GM12878 (cell line): Measurements from ENCODE around the gene ZDHHC14. TPM values are rescaled to one million over a fixed set of nuclear protein-coding genes. Genes with fewer than 3 reads are reported as not detected.

Experiments used
- ATAC-seq: fragments of 200-7000 bp; cut with Tn5 transposase; 3 replicates; pipeline ENCODE4 v1.9.1; 2020; ENCODE audit warnings: mild to moderate bottlenecking, moderate library complexity
- BruUV-seq: library from RNA; stranded (reverse); fragments of 400-500 nt; replicated peaks from 2 replicates; lab custom pipeline; 2021; lab: Mats Ljungman, UMichigan
- CTCF ChIA-PET: fragments of 300-600 bp; sonication (Branson Sonifier 250); formaldehyde crosslinking; extraction: SDS; loops from one replicate; lab custom pipeline; 2021; ENCODE audit warnings: inconsistent platforms; lab: Yijun Ruan, JAX
- POLR2A ChIA-PET: fragments of 350-600 bp; formaldehyde crosslinking; extraction: SDS; loops from one replicate; lab custom pipeline; 2021; ENCODE audit warnings: inconsistent platforms; lab: Charles Lee
- RAD21 ChIA-PET: fragments of 300-600 bp; sonication (Branson Sonifier 250); formaldehyde crosslinking; loops from one replicate; lab custom pipeline; 2023; ENCODE audit warnings: antibody characterized with exemption; ENCODE audit not compliant: unreplicated experiment; lab: Charles Lee
- SMC1A ChIA-PET: fragments of 300-600 bp; sonication (Branson Sonifier 250); formaldehyde crosslinking; loops from one replicate; lab custom pipeline; 2023; ENCODE audit not compliant: unreplicated experiment, uncharacterized antibody; lab: Charles Lee
- DNase-seq: peaks from one replicate; pipeline ENCODE4 v3.0.0-alpha.2; 2011; ENCODE audit warnings: low read depth, low spot score
- FAIRE-seq: peaks from 3 replicates; lab custom pipeline; 2011; peaks lifted over from hg19 to GRCh38; lab: Jason Lieb, UNC
- H2AFZ ChIP-seq: 2 replicates; pipeline ENCODE4 v1.6.0; 2011; ENCODE audit warnings: low read depth, low read length, control low read depth; ENCODE audit not compliant: control insufficient read depth
- H3K27ac ChIP-seq: 2 replicates; pipeline ENCODE4 v1.5.1; 2011; ENCODE audit warnings: control low read depth; ENCODE audit not compliant: control insufficient read depth, insufficient read depth
- H3K27me3 ChIP-seq, 2 experiments: replicated peaks in 1 of 2; 2 replicates each; pipeline versions ENCODE4 v1.6.0 to v1.6.1; 2011; ENCODE audit warnings: low read length in 1 of 2; ENCODE audit not compliant: control insufficient read depth in 2 of 2, insufficient read depth in 2 of 2
- H3K36me3 ChIP-seq, 2 experiments: 2 replicates each; pipeline ENCODE4 v1.5.1; 2011; ENCODE audit warnings: low read length in 1 of 2; ENCODE audit not compliant: control insufficient read depth in 2 of 2, insufficient read depth in 2 of 2
- H3K4me1 ChIP-seq: 2 replicates; pipeline ENCODE4 v1.6.1; 2011; ENCODE audit warnings: mild to moderate bottlenecking, low read length, moderate library complexity, mixed read lengths; ENCODE audit not compliant: control insufficient read depth, insufficient read depth
- H3K4me2 ChIP-seq: 2 replicates; pipeline ENCODE4 v1.6.0; 2011; ENCODE audit warnings: control low read depth; ENCODE audit not compliant: control insufficient read depth, insufficient read depth
- H3K4me3 ChIP-seq: fragments of 200-600 bp; sonication (generic); 2 replicates; pipeline ENCODE4 v1.5.1; 2016
- H3K79me2 ChIP-seq: 2 replicates; pipeline ENCODE4 v1.6.0; 2011; ENCODE audit warnings: low read length; ENCODE audit not compliant: control insufficient read depth, insufficient read depth
- H3K9ac ChIP-seq: 2 replicates; pipeline ENCODE4 v1.8.0; 2011; ENCODE audit warnings: low read length, control low read depth, mixed read lengths; ENCODE audit not compliant: control insufficient read depth, insufficient read depth
- H3K9me3 ChIP-seq: replicated peaks from 3 replicates; pipeline ENCODE4 v1.5.1; 2011; ENCODE audit warnings: mild to moderate bottlenecking, low read length; ENCODE audit not compliant: control insufficient read depth, insufficient read depth
- H4K20me1 ChIP-seq: 2 replicates; pipeline ENCODE4 v1.6.0; 2011; ENCODE audit not compliant: control insufficient read depth, insufficient read depth
- BACH1 ChIP-seq: fragments of 450-650 bp; IDR thresholded peaks from 2 replicates; pipeline ENCODE4 v1.6.1; 2017; ENCODE audit warnings: mild to moderate bottlenecking, borderline replicate concordance
- EGR1 ChIP-seq, 2 experiments: IDR thresholded peaks; 1 replicate in 1 of 2; 2 replicates in 1 of 2; pipeline ENCODE4 v1.6.1; 2011 to 2012; ENCODE audit warnings: low read depth in 2 of 2, low read length in 2 of 2, borderline replicate concordance in 1 of 2, mild to moderate bottlenecking in 1 of 2, moderate library complexity in 1 of 2
- LARP7 ChIP-seq: fragments of 450-650 bp; IDR thresholded peaks from 2 replicates; pipeline ENCODE4 v1.6.1; 2017; ENCODE audit warnings: mild to moderate bottlenecking
- NFXL1 ChIP-seq: fragments of 450-650 bp; IDR thresholded peaks from 2 replicates; pipeline ENCODE4 v1.6.1; 2017; ENCODE audit warnings: antibody characterized with exemption, mild to moderate bottlenecking, borderline replicate concordance
- NR2F1 ChIP-seq: fragments of 450-650 bp; conservative IDR thresholded peaks from 2 replicates; pipeline ENCODE4 v1.6.1; 2017; ENCODE audit warnings: mild to moderate bottlenecking
- PAX5 ChIP-seq: IDR thresholded peaks from 2 replicates; pipeline ENCODE4 v1.6.1; 2011; ENCODE audit warnings: low read depth, low read length, borderline replicate concordance
- RBBP5 ChIP-seq: fragments of 200-600 bp; sonication (generic); conservative IDR thresholded peaks from 2 replicates; pipeline ENCODE4 v1.6.1; 2016
- RCOR1 ChIP-seq: conservative IDR thresholded peaks from 2 replicates; pipeline ENCODE4 v1.6.1; 2012; ENCODE audit warnings: low read depth, low read length, improper control_type of control experiment
- ZBTB4 ChIP-seq: fragments of 450-650 bp; formaldehyde crosslinking; IDR thresholded peaks from 2 replicates; pipeline ENCODE4 v1.4.0; 2022; ENCODE audit warnings: mild to moderate bottlenecking, moderate library complexity
- ZNF592 ChIP-seq: fragments of 450-650 bp; IDR thresholded peaks from 2 replicates; pipeline ENCODE4 v1.6.1; 2017; ENCODE audit warnings: mild to moderate bottlenecking, moderate library complexity
- ZNF622 ChIP-seq: fragments of 450-650 bp; IDR thresholded peaks from 2 replicates; pipeline ENCODE4 v1.6.1; 2017; ENCODE audit warnings: mild to moderate bottlenecking, inconsistent platforms
- WGBS: methylation state at CpG from one replicate; pipeline ENCODE4 v1.1.6; 2016; ENCODE audit warnings: low lambda C conversion rate; ENCODE audit not compliant: insufficient replicate concordance, insufficient coverage; ENCODE audit errors: missing lambda C conversion rate; 5-methylcytosine and 5-hydroxymethylcytosine counted together
- in situ Hi-C: fragments of 300-500 bp; cut with MboI; formaldehyde crosslinking; loops from 9 replicates; pipeline ENCODE4 v1.14.3; 2018; ENCODE audit warnings: mixed read lengths
- intact Hi-C: fragments of 100-400 bp; cut with micrococcal nuclease; formaldehyde crosslinking; loops from one replicate; pipeline ENCODE4 v1.14.2; 2022; ENCODE audit not compliant: unreplicated experiment
- polyA plus RNA-seq, 11 experiments: library from polyadenylated mRNA; depleted of rRNA in 4 of 11; unstranded in 6 of 11; stranded (reverse) in 5 of 11; fragments of >200 nt; fragmentation: Nextera tagmentation in 4 of 11; fragmentation: Illumina TruSeq in 1 of 11; extraction: Ambion mirVana in 4 of 11; extraction: Trizol in 1 of 11; gene quantifications; 1 replicate in 1 of 11; 2 replicates in 10 of 11; pipeline versions ENCODE4 v1.2.1 to v1.2.3, GENCODE V29; 2011 to 2016; ENCODE audit warnings: inconsistent platforms in 2 of 11, missing spikeins in 2 of 11, low read depth in 1 of 11
- total RNA-seq, 4 experiments: library from RNA; depleted of rRNA in 3 of 4; stranded (reverse); fragments of >200 nt in 3 of 4; fragmentation: Illumina TruSeq in 1 of 4; extraction: Trizol in 1 of 4; gene quantifications; 2 replicates each; pipeline versions ENCODE4 v1.2.1 to v1.2.3, GENCODE V29; 2013 to 2021

Gene ZDHHC14
- total and polyA plus RNA-seq, 10 of the 15 experiments (the other 5 are each of a cell fraction or from before 2014, with no cell fraction given) = 0.15 to 16.0 (median 0.76) TPM; not detected in 1

GRCh38 chr6:157587127-157587926 is 206.3 kb downstream of the ZDHHC14 start:
- Histone ChIP-seq H4K20me1 (no peaks in the 10 kb centered on the region), H3K9me3 (peaks cover 23% of the 10 kb centered on the region; the same call in 2 of the 3 replicates), H2AFZ (no peak overlapping the region), H3K27me3 (no peaks in the 10 kb centered on the region), H3K27ac (no peak overlapping the region), H3K9ac (no peak overlapping the region), H3K4me3 (no peak overlapping the region), H3K79me2 (no peaks in the 10 kb centered on the region), H3K36me3 (no peaks in the 10 kb centered on the region; a peak in 2 of 4 replicates)
- no peak for ATAC-seq
- CTCF ChIA-PET = interaction anchor here (0.9 to 1.4 kb wide), 2 partner anchors 10 to 26 kb away, joined by 3 to 5 read pairs; no protein-coding TSS in a partner anchor
- no peak for DNase-seq
- SMC1A ChIA-PET = interaction anchor here (0.9 to 1.3 kb wide), 5 partner anchors 9 to 63 kb away, joined by 3 to 5 read pairs (median 3); no protein-coding TSS in a partner anchor
- RAD21 ChIA-PET = interaction anchor here (1.0 kb wide), 1 partner anchor 10 kb away, joined by 3 read pairs; no protein-coding TSS in a partner anchor
- no peak for FAIRE-seq
- intact Hi-C loops (no loop called here), in situ Hi-C loops (no loop called here)
- BruUV-seq = no TSS peak
- no peak for TF ChIP-seq ZNF622
- no peak for TF ChIP-seq LARP7
- TF ChIP-seq NR2F1 = no peak
- no peak for TF ChIP-seq PAX5
- no peak for TF ChIP-seq RBBP5
- TF ChIP-seq ZBTB4 = no peak
- TF ChIP-seq BACH1 = no peak
- no peak for TF ChIP-seq RCOR1
- TF ChIP-seq NFXL1 = no peak
- no peak for TF ChIP-seq EGR1 (IDR thresholded peaks at IDR 0.05; ENCODE audit: borderline replicate concordance in 1 of 2, low read depth in 2 of 2, low read length in 2 of 2)
- TF ChIP-seq ZNF592 = no peak
- TF ChIP-seq, all 136 proteins: peak for 0
- Histone ChIP-seq H3K4me2 (no peak overlapping the region), H3K4me1 (no peaks in the 10 kb centered on the region)
- POLR2A ChIA-PET = no interaction called here
- WGBS = 45% methylated on average over 4 of the region's 4 CpGs
